HCT116 (cell line): ENCODE data around the gene TSPAN15.

Source experiments
- CTCF ChIP-seq, 3 experiments: fragments of 200-600 bp in 1 of 3; sonication (generic) in 1 of 3; IDR thresholded peaks in 2 of 3; conservative IDR thresholded peaks in 1 of 3; 2 replicates each; pipeline ENCODE4 v1.5.1; 2012 to 2017; ENCODE audit warnings: low read depth in 2 of 3, low read length in 2 of 3, antibody characterized with exemption in 1 of 3, borderline replicate concordance in 1 of 3, control low read depth in 1 of 3, mild to moderate bottlenecking in 1 of 3, mixed read lengths in 1 of 3, mixed run types in 1 of 3, moderate library complexity in 1 of 3; ENCODE audit not compliant: insufficient read depth in 1 of 3
- EGR1 ChIP-seq: IDR thresholded peaks from 2 replicates; pipeline ENCODE4 v1.6.1; 2012; ENCODE audit warnings: low read depth
- EZH2 ChIP-seq: fragments of 200-600 bp; sonication (generic); IDR thresholded peaks from 2 replicates; pipeline ENCODE4 v1.6.1; 2017; ENCODE audit warnings: antibody characterized with exemption, mixed run types
- POLR2A ChIP-seq: IDR thresholded peaks from 2 replicates; pipeline ENCODE4 v1.7.0; 2011; ENCODE audit warnings: borderline replicate concordance; ENCODE audit not compliant: insufficient read depth, insufficient read length; ENCODE audit errors: extremely low read depth
- POLR2AphosphoS5 ChIP-seq: IDR thresholded peaks from 2 replicates; pipeline ENCODE4 v1.6.1; 2011; ENCODE audit warnings: mild to moderate bottlenecking, low read depth, low read length, moderate library complexity
- REST ChIP-seq: IDR thresholded peaks from 2 replicates; pipeline ENCODE4 v1.6.1; 2012; ENCODE audit warnings: low read depth
- SP1 ChIP-seq: IDR thresholded peaks from 2 replicates; pipeline ENCODE4 v1.6.1; 2012; ENCODE audit warnings: low read depth

- TF ChIP-seq CTCF (IDR thresholded peaks at IDR 0.05 in 2 of 3, conservative IDR thresholded peaks at IDR 0.05 in 1 of 3; ENCODE audit: borderline replicate concordance in 1 of 3, insufficient read depth in 1 of 3, low read depth in 2 of 3, low read length in 2 of 3) (no peak), EZH2 (no peak), POLR2A (no peak), SP1 (no peak), EGR1 (no peak), POLR2AphosphoS5 (no peak), REST (no peak)
Observed at GRCh38 chr10:69517271-69517848, 66.1 kb downstream of the TSPAN15 start.
